Right lobe of liver (tissue), 6 donors: ENCODE measurements around the gene SCTR. TPM values are rescaled to one million over a fixed set of nuclear protein-coding genes. Genes with fewer than 3 reads are reported as not detected.

Experiments
- ATAC-seq, 4 donors: fragments of 200-7000 bp; cut with Tn5 transposase; one replicate each; pipeline ENCODE4 v1.9.1; 2020; ENCODE audit warnings: mild to moderate bottlenecking in 4 of 4, moderate library complexity in 4 of 4
- DNase-seq, 3 donors: peaks; one replicate each; pipeline ENCODE4 v3.0.0-alpha.2; 2020
- H3K27ac ChIP-seq, 3 donors: fragments of 200-600 bp; one replicate each; pipeline ENCODE4 v1.8.0; 2022
- H3K27me3 ChIP-seq, 2 donors: fragments of 200-600 bp; one replicate each; pipeline ENCODE4 v1.8.0; 2022
- H3K36me3 ChIP-seq, 4 donors: fragments of 200-600 bp; sonication (generic) in 1 of 4; one replicate each; pipeline versions ENCODE4 v1.5.1 to v1.8.0; 2017 to 2022; ENCODE audit warnings: control low read depth in 1 of 4
- H3K4me1 ChIP-seq, 4 donors: fragments of 200-600 bp; sonication (generic) in 1 of 4; one replicate each; pipeline versions ENCODE4 v1.5.1 to v1.8.0; 2017 to 2022; ENCODE audit warnings: control low read depth in 1 of 4
- H3K4me3 ChIP-seq, 3 donors: fragments of 200-600 bp; one replicate each; pipeline ENCODE4 v1.8.0; 2022
- H3K9me3 ChIP-seq, 4 donors: fragments of 200-600 bp; sonication (generic) in 1 of 4; one replicate each; pipeline versions ENCODE4 v1.5.1 to v1.8.0; 2017 to 2022; ENCODE audit warnings: control low read depth in 1 of 4
- CTCF ChIP-seq, 4 donors: fragments of 200-600 bp in 3 of 4; fragments of 450-650 bp in 1 of 4; IDR thresholded peaks; one replicate each; pipeline versions ENCODE4 v1.5.1 to v1.8.0; 2016 to 2022; ENCODE audit warnings: antibody characterized with exemption in 4 of 4, mild to moderate bottlenecking in 2 of 4
- POLR2A ChIP-seq: fragments of 450-650 bp; IDR thresholded peaks from one replicate; pipeline ENCODE4 v1.6.1; 2017; ENCODE audit warnings: antibody characterized with exemption, mild to moderate bottlenecking
- WGBS: methylation state at CpG from one replicate; pipeline ENCODE4 v1.1.6; 2018; ENCODE audit warnings: low coverage, low lambda C conversion rate; ENCODE audit not compliant: insufficient coverage; ENCODE audit errors: missing lambda C conversion rate; 5-methylcytosine and 5-hydroxymethylcytosine counted together
- intact Hi-C, 2 donors: fragments of 100-400 bp; cut with DNase I; formaldehyde crosslinking; loops; one replicate each; pipeline versions ENCODE4 v1.11.2 to v1.14.1; 2022
- total RNA-seq, 6 experiments: library from RNA; depleted of rRNA in 2 of 6; stranded (reverse); fragments of >200 nt in 2 of 6; fragmentation: NEBNext Ultra II Directional in 3 of 6; extraction: Animal tissue kit (Norgen Biotek cat#: 25700) in 3 of 6; gene quantifications; one replicate each; pipeline versions ENCODE4 v1.1.0 to v1.2.4, GENCODE V29; 2016 to 2023
- donor health status: DM: no; HTN: yes; CAD: no.
- donor health status: DM: no; HTN: no; CAD: no.
- donor health status: DM: no; HTN: no; CAD: no.
- donor health status: DM: no; HTN: yes; CAD: no.
- donor health status: DM: no; HTN: yes; CAD: no.

Gene SCTR
- total RNA-seq, 6 experiments from 2014 or later: 0.12 to 0.38 (median 0.35) TPM; not detected in 2

- Histone ChIP-seq H3K4me1 (peaks cover 2 to 34% (median 18%) of the 10 kb centered on the region in 4 donors), H3K36me3 (no peaks in the 10 kb centered on the region), H3K4me3 (no peak overlapping the region), H3K27ac (no peak overlapping the region), H3K9me3 (no peaks in the 10 kb centered on the region), H3K27me3 (no peaks in the 10 kb centered on the region)
- WGBS: 95% methylated on average over 2 of the region's 2 CpGs
- ATAC-seq (no peak), DNase-seq (no peak)
- no peak for TF ChIP-seq CTCF (IDR thresholded peaks at IDR 0.05)
- no peak for TF ChIP-seq POLR2A
- intact Hi-C loops: no loop called here
These were observed 100.5 kb downstream of the SCTR start for GRCh38 chr2:119423811-119424210.

- ATAC-seq: no peak
- intact Hi-C loops: no loop called here
- DNase-seq: no peak
- no peak for TF ChIP-seq CTCF (IDR thresholded peaks at IDR 0.05)
- no peak for TF ChIP-seq POLR2A
- Histone ChIP-seq H3K4me1 (peaks cover 0 to 26% (median 14%) of the 10 kb centered on the region in 4 donors), H3K27ac (no peak overlapping the region), H3K27me3 (no peaks in the 10 kb centered on the region), H3K36me3 (no peaks in the 10 kb centered on the region), H3K4me3 (no peak overlapping the region), H3K9me3 (no peaks in the 10 kb centered on the region)
- WGBS: 72% methylated on average over 2 of the region's 2 CpGs
These were observed 101.2 kb downstream of the SCTR start for GRCh38 chr2:119423108-119423444.

GRCh38 chr2:119422360-119423107 lies 101.7 kb downstream of the SCTR start:
- Histone ChIP-seq H3K27ac (no peak overlapping the region), H3K9me3 (no peaks in the 10 kb centered on the region), H3K36me3 (no peaks in the 10 kb centered on the region), H3K4me1 (peaks cover 0 to 22% (median 11%) of the 10 kb centered on the region in 4 donors), H3K4me3 (no peak overlapping the region), H3K27me3 (no peaks in the 10 kb centered on the region)
- TF ChIP-seq CTCF (IDR thresholded peaks at IDR 0.05): no peak
- no peak for TF ChIP-seq POLR2A
- intact Hi-C loops: no loop called here
- no peak for DNase-seq
- ATAC-seq: no peak
- 87% methylated on average over 7 of the region's 7 CpGs for WGBS

- no peaks in the 10 kb centered on the region for H3K27me3 ChIP-seq
- ATAC-seq (no peak), DNase-seq (no peak)
- H3K36me3 ChIP-seq: no peaks in the 10 kb centered on the region
- no peak for TF ChIP-seq CTCF (IDR thresholded peaks at IDR 0.05)
- TF ChIP-seq POLR2A: no peak
- intact Hi-C loops: no loop called here
- no peak overlapping the region for H3K4me3 ChIP-seq
- H3K9me3 ChIP-seq: no peaks in the 10 kb centered on the region
- no peak overlapping the region for H3K27ac ChIP-seq
- H3K4me1 ChIP-seq: peaks cover 0 to 14% (median 7%) of the 10 kb centered on the region in 4 donors
These were observed 102.5 kb downstream of the SCTR start for GRCh38 chr2:119421741-119422140.
